H1 (cell line): ENCODE measurements around the gene TCF7L1. TPM values are rescaled to one million over a fixed set of nuclear protein-coding genes. Genes with fewer than 3 reads are reported as not detected.

ENCODE experiments used
- CBX8 ChIP-seq: fragments of 300-800, 300-1000 bp; sonication (generic); IDR thresholded peaks from 2 replicates; pipeline ENCODE4 v1.7.1; 2016; ENCODE audit warnings: low read depth, low read length, borderline replicate concordance
- CTBP2 ChIP-seq: IDR thresholded peaks from 2 replicates; pipeline ENCODE4 v1.7.0; 2011; ENCODE audit warnings: borderline replicate concordance, mild to moderate bottlenecking, moderate library complexity, mixed read lengths, low read length; ENCODE audit not compliant: insufficient read depth, insufficient read length
- HDAC6 ChIP-seq: IDR thresholded peaks from one replicate; pipeline ENCODE4 v1.7.1; 2012; ENCODE audit warnings: low read depth, mild to moderate bottlenecking, inconsistent platforms, low read length, moderate library complexity
- KDM4A ChIP-seq: IDR thresholded peaks from one replicate; pipeline ENCODE4 v1.7.1; 2012; ENCODE audit warnings: low read depth, mild to moderate bottlenecking, moderate library complexity, low read length, inconsistent platforms; ENCODE audit not compliant: severe bottlenecking
- RNF2 ChIP-seq: fragments of 200-900, 300-1000 bp; sonication (generic); IDR thresholded peaks from 2 replicates; pipeline ENCODE4 v1.7.1; 2016; ENCODE audit warnings: borderline replicate concordance, low read depth, mild to moderate bottlenecking, antibody characterized with exemption, low read length; ENCODE audit not compliant: poor library complexity, severe bottlenecking; ENCODE audit errors: missing control alignments
- SRF ChIP-seq: IDR thresholded peaks from 2 replicates; pipeline ENCODE4 v1.6.1; 2011; ENCODE audit warnings: mild to moderate bottlenecking, low read depth, low read length, moderate library complexity
- TAF7 ChIP-seq: optimal IDR thresholded peaks from 2 replicates; pipeline ENCODE3; 2011; ENCODE audit warnings: low read depth, mild to moderate bottlenecking, inconsistent platforms, low read length, moderate library complexity, borderline replicate concordance
- ZNF274 ChIP-seq: IDR thresholded peaks from 2 replicates; pipeline ENCODE4 v1.7.0; 2012; ENCODE audit warnings: low read length, borderline replicate concordance; ENCODE audit errors: extremely low read depth
- polyA plus RNA-seq, 7 experiments: library from polyadenylated mRNA; depleted of rRNA in 3 of 7; stranded (reverse) in 5 of 7; unstranded in 2 of 7; fragments of >200 nt in 5 of 7; fragments of 200-250 nt in 2 of 7; gene quantifications; 1 replicate in 5 of 7; 2 replicates in 1 of 7; 4 replicates in 1 of 7; pipeline versions ENCODE4 v1.2.1 to v1.2.3, GENCODE V29; 2011 to 2013; ENCODE audit warnings: missing spikeins in 2 of 7, mixed read lengths in 2 of 7
- total RNA-seq: library from RNA; stranded (reverse); fragmentation: NEBNext Ultra II Directional; extraction: Animal tissue kit (Norgen Biotek cat#: 25700); gene quantifications from 2 replicates; pipeline ENCODE4 v1.2.1, GENCODE V29; 2021
- TF ChIP-seq, protein P1 (sequence below): IDR thresholded peaks from 2 replicates; pipeline ENCODE4 v1.6.1; 2012; ENCODE audit warnings: inconsistent platforms

The TCF7L1 gene
- total and polyA plus RNA-seq, 2 of the 8 experiments (the other 6 are each of a cell fraction or from before 2014, with no cell fraction given): 27.5 to 108 TPM

DNA sequence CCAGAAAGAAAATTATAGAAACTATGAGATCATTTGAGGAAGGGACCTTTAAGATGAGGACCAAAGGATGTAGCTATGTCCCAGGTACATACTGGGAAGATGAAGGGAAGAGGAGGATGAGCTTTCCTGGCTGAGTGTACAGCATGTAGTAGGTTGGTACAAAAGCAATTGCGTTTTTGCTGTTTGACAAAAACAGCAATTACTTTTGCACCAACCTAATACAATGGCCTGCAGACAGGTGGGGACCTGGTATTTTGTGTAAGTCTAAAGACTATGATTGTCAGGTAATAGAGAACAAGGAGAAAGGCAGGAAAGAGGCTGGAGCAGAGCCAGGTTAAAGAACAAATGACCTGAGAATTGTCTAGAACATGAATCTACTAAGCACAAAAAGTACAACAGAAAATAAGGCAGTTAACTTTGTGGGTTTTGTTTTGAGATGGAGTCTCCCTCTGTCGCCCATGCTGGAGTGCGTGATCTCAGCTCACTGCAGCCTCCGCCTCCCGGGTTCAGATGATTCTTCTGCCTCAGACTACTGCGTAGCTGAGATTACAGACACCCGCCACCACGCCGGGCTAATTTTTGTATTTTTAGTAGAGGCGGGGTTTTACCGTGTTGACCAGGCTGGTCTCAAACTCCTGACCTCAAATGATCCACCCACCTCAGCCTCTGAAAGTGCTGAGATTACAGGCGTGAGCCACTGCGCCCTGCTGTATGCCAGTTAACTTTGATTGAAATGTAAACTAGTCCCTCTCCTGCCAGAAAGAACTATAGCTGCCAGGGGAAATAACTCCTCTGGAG lies 197.8 kb downstream of the TCF7L1 start (continued):
- TF ChIP-seq SRF (no peak), HDAC6 (no peak), TAF7 (no peak), ZNF274 (no peak), CBX8 (no peak), KDM4A (no peak), RNF2 (no peak), CTBP2 (no peak)
- TF ChIP-seq, protein P1, sequence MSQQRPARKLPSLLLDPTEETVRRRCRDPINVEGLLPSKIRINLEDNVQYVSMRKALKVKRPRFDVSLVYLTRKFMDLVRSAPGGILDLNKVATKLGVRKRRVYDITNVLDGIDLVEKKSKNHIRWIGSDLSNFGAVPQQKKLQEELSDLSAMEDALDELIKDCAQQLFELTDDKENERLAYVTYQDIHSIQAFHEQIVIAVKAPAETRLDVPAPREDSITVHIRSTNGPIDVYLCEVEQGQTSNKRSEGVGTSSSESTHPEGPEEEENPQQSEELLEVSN: no peak
